ENCODE data around the gene DNAJB11. TPM values are rescaled to one million over a fixed set of nuclear protein-coding genes. Genes with fewer than 3 reads are reported as not detected.

Gene DNAJB11
- total and polyA plus RNA-seq, 7 donors, result 10.8 to 73.3 (median 23.5) TPM

- no peak for DNase-seq
- peaks cover 0 to 16% (median 0%) of the 10 kb centered on the region in 3 donors for H3K27me3 ChIP-seq
- no peak for TF ChIP-seq POLR2A (IDR thresholded peaks at IDR 0.05)
- no peak for TF ChIP-seq POLR2AphosphoS5 (IDR thresholded peaks at IDR 0.05)
- TF ChIP-seq EP300 (IDR thresholded peaks at IDR 0.05), result no peak
- TF ChIP-seq CTCF (IDR thresholded peaks at IDR 0.05), result no peak
- intact Hi-C loops (cut with DNase I), result no loop called here
- peaks cover 0 to 4% (median 4%) of the 10 kb centered on the region in 4 donors for H3K4me1 ChIP-seq
- no peak overlapping the region for H3K27ac ChIP-seq
- no peak overlapping the region for H3K4me3 ChIP-seq
- H3K9me3 ChIP-seq, result no peaks in the 10 kb centered on the region
- H3K36me3 ChIP-seq, result no peaks in the 10 kb centered on the region
- 69 to 83% methylated on average over 7 of the region's 7 CpGs for WGBS, 2 donors
These were observed 51.6 kb downstream of the DNAJB11 start for GRCh38 chr3:186621894-186622650.

- no peak for DNase-seq
- Histone ChIP-seq H3K4me1 (no peaks in the 10 kb centered on the region), H3K27ac (no peak overlapping the region), H3K27me3 (peaks cover 0 to 11% (median 0%) of the 10 kb centered on the region in 3 donors), H3K36me3 (no peaks in the 10 kb centered on the region), H3K4me3 (no peak overlapping the region), H3K9me3 (no peaks in the 10 kb centered on the region)
- 51 to 53% methylated on average over 2 of the region's 2 CpGs for WGBS, 2 donors
- intact Hi-C loops (cut with DNase I), result no loop called here
- TF ChIP-seq EP300 (IDR thresholded peaks at IDR 0.05), result no peak
- TF ChIP-seq POLR2AphosphoS5 (IDR thresholded peaks at IDR 0.05), result no peak
- no peak for TF ChIP-seq CTCF (IDR thresholded peaks at IDR 0.05)
- no peak for TF ChIP-seq POLR2A (IDR thresholded peaks at IDR 0.05)
These were observed 52.3 kb downstream of the DNAJB11 start for GRCh38 chr3:186622651-186623310.

- DNase-seq, result no peak
- H3K4me3 ChIP-seq, result no peak overlapping the region
- H3K4me1 ChIP-seq, result no peaks in the 10 kb centered on the region
- no peaks in the 10 kb centered on the region for H3K36me3 ChIP-seq
- H3K27ac ChIP-seq, result no peak overlapping the region
- no peak for TF ChIP-seq EP300 (IDR thresholded peaks at IDR 0.05)
- TF ChIP-seq POLR2A (IDR thresholded peaks at IDR 0.05), result no peak
- TF ChIP-seq CTCF (IDR thresholded peaks at IDR 0.05), result no peak
- TF ChIP-seq POLR2AphosphoS5 (IDR thresholded peaks at IDR 0.05), result no peak
- WGBS, 2 donors, result 84 to 88% methylated on average over 4 of the region's 4 CpGs
- intact Hi-C loops (cut with DNase I), result no loop called here
- H3K9me3 ChIP-seq, result no peaks in the 10 kb centered on the region
- H3K27me3 ChIP-seq, result peaks cover 0 to 3% (median 0%) of the 10 kb centered on the region in 3 donors
These were observed 54.1 kb downstream of the DNAJB11 start for GRCh38 chr3:186624598-186624997.

- H3K27ac ChIP-seq, result no peak overlapping the region
- intact Hi-C loops (cut with DNase I), result no loop called here
- TF ChIP-seq POLR2AphosphoS5 (IDR thresholded peaks at IDR 0.05) (no peak), POLR2A (IDR thresholded peaks at IDR 0.05) (no peak), CTCF (IDR thresholded peaks at IDR 0.05) (no peak), EP300 (IDR thresholded peaks at IDR 0.05) (no peak)
- WGBS, 2 donors, result 75 to 77% methylated on average over 4 of the region's 4 CpGs
- no peaks in the 10 kb centered on the region for H3K36me3 ChIP-seq
- no peak overlapping the region for H3K4me3 ChIP-seq
- DNase-seq, result no peak
- H3K27me3 ChIP-seq, result peaks cover 0 to 1% (median 0%) of the 10 kb centered on the region in 3 donors
- no peaks in the 10 kb centered on the region for H3K4me1 ChIP-seq
- no peaks in the 10 kb centered on the region for H3K9me3 ChIP-seq
These were observed 55.1 kb downstream of the DNAJB11 start for GRCh38 chr3:186625600-186626042.
